ENCODE data around the gene DISC1. TPM values are rescaled to one million over a fixed set of nuclear protein-coding genes. Genes with fewer than 3 reads are reported as not detected.
"Not testable (repeated sequence)": the region's sequence is repeated elsewhere in the genome, so short reads cannot be mapped to it uniquely, and the experiment has no call there.

Gene DISC1
- polyA plus RNA-seq (2012; ENCODE audit: missing spikeins) = 0.36 TPM

GRCh38 chr1:231626535-231626950 is at the start of gene DISC1:
DISC1 (plus strand) TSS chr1:231626790; CDS start chr1:231626868, 78 bp downstream.
- FAIRE-seq (peak; percentile 46), DNase-seq (ENCODE audit: insufficient read length) (peak; percentile 39)

GRCh38 chr1:231576804-231577718 is 49.5 kb upstream of the DISC1 start:
- DNase-seq (ENCODE audit: insufficient read length) = no peak
- no peak for TF ChIP-seq POLR2AphosphoS5 (IDR thresholded peaks at IDR 0.05; ENCODE audit: low read depth, low read length)
- TF ChIP-seq TAF1 (IDR thresholded peaks at IDR 0.05; ENCODE audit: borderline replicate concordance, low read depth, low read length) = no peak
- TF ChIP-seq POLR2A (IDR thresholded peaks at IDR 0.05; ENCODE audit: low read depth, low read length) = no peak
- FAIRE-seq = no peak

More at GRCh38 chr1:231626535-231626950, at the start of gene DISC1:
- TF ChIP-seq POLR2A (IDR thresholded peaks at IDR 0.05; ENCODE audit: low read depth, low read length) (no peak), TAF1 (IDR thresholded peaks at IDR 0.05; ENCODE audit: borderline replicate concordance, low read depth, low read length) (no peak), POLR2AphosphoS5 (IDR thresholded peaks at IDR 0.05; ENCODE audit: low read depth, low read length) (no peak)

GRCh38 chr1:231580874-231581273 is 45.7 kb upstream of the DISC1 start:
- DNase-seq (ENCODE audit: insufficient read length) (no peak), FAIRE-seq (no peak)
- TF ChIP-seq POLR2A (IDR thresholded peaks at IDR 0.05; ENCODE audit: low read depth, low read length) = no peak
- TF ChIP-seq TAF1 (IDR thresholded peaks at IDR 0.05; ENCODE audit: borderline replicate concordance, low read depth, low read length) = no peak
- no peak for TF ChIP-seq POLR2AphosphoS5 (IDR thresholded peaks at IDR 0.05; ENCODE audit: low read depth, low read length)

GRCh38 chr1:231581859-231582258 is 44.7 kb upstream of the DISC1 start:
- no peak for DNase-seq (ENCODE audit: insufficient read length)
- no peak for FAIRE-seq
- TF ChIP-seq POLR2AphosphoS5 (IDR thresholded peaks at IDR 0.05; ENCODE audit: low read depth, low read length) (no peak), POLR2A (IDR thresholded peaks at IDR 0.05; ENCODE audit: low read depth, low read length) (no peak), TAF1 (IDR thresholded peaks at IDR 0.05; ENCODE audit: borderline replicate concordance, low read depth, low read length) (no peak)

- FAIRE-seq = no peak
- TF ChIP-seq TAF1 (IDR thresholded peaks at IDR 0.05; ENCODE audit: borderline replicate concordance, low read depth, low read length) (no peak), POLR2A (IDR thresholded peaks at IDR 0.05; ENCODE audit: low read depth, low read length) (no peak), POLR2AphosphoS5 (IDR thresholded peaks at IDR 0.05; ENCODE audit: low read depth, low read length) (no peak)
- DNase-seq (ENCODE audit: insufficient read length) = no peak
Measured at GRCh38 chr1:231583376-231583775, 43.2 kb upstream of the DISC1 start.

GRCh38 chr1:231584117-231584516 is 42.5 kb upstream of the DISC1 start:
- TF ChIP-seq POLR2AphosphoS5 (IDR thresholded peaks at IDR 0.05; ENCODE audit: low read depth, low read length) = no peak
- TF ChIP-seq POLR2A (IDR thresholded peaks at IDR 0.05; ENCODE audit: low read depth, low read length) = no peak
- no peak for TF ChIP-seq TAF1 (IDR thresholded peaks at IDR 0.05; ENCODE audit: borderline replicate concordance, low read depth, low read length)
- FAIRE-seq (peak; percentile 38), DNase-seq (ENCODE audit: insufficient read length) (no peak)

GRCh38 chr1:231584921-231585320 is 41.7 kb upstream of the DISC1 start:
- FAIRE-seq = no peak
- TF ChIP-seq POLR2A (IDR thresholded peaks at IDR 0.05; ENCODE audit: low read depth, low read length) (no peak), POLR2AphosphoS5 (IDR thresholded peaks at IDR 0.05; ENCODE audit: low read depth, low read length) (no peak), TAF1 (IDR thresholded peaks at IDR 0.05; ENCODE audit: borderline replicate concordance, low read depth, low read length) (no peak)
- DNase-seq (ENCODE audit: insufficient read length) = no peak

GRCh38 chr1:231590453-231591198 is 36.0 kb upstream of the DISC1 start:
- FAIRE-seq = peak; percentile 58
- TF ChIP-seq POLR2AphosphoS5 (IDR thresholded peaks at IDR 0.05; ENCODE audit: low read depth, low read length) (no peak), POLR2A (IDR thresholded peaks at IDR 0.05; ENCODE audit: low read depth, low read length) (no peak), TAF1 (IDR thresholded peaks at IDR 0.05; ENCODE audit: borderline replicate concordance, low read depth, low read length) (no peak)
- no peak for DNase-seq (ENCODE audit: insufficient read length)

- FAIRE-seq (no peak), DNase-seq (ENCODE audit: insufficient read length) (no peak)
- TF ChIP-seq TAF1 (IDR thresholded peaks at IDR 0.05; ENCODE audit: borderline replicate concordance, low read depth, low read length) = no peak
- no peak for TF ChIP-seq POLR2AphosphoS5 (IDR thresholded peaks at IDR 0.05; ENCODE audit: low read depth, low read length)
- TF ChIP-seq POLR2A (IDR thresholded peaks at IDR 0.05; ENCODE audit: low read depth, low read length) = no peak
Measured at GRCh38 chr1:231591466-231591865, 35.1 kb upstream of the DISC1 start.

- no peak for FAIRE-seq
- DNase-seq (ENCODE audit: insufficient read length) = no peak
- TF ChIP-seq TAF1 (IDR thresholded peaks at IDR 0.05; ENCODE audit: borderline replicate concordance, low read depth, low read length) = no peak
- no peak for TF ChIP-seq POLR2AphosphoS5 (IDR thresholded peaks at IDR 0.05; ENCODE audit: low read depth, low read length)
Measured at GRCh38 chr1:231592809-231593208, 33.8 kb upstream of the DISC1 start.

GRCh38 chr1:231593264-231593663 is 33.3 kb upstream of the DISC1 start:
- not testable (repeated sequence) for FAIRE-seq; DNase-seq (ENCODE audit: insufficient read length)

GRCh38 chr1:231594123-231594522 is 32.5 kb upstream of the DISC1 start:
- no peak for FAIRE-seq
- no peak for DNase-seq (ENCODE audit: insufficient read length)
- TF ChIP-seq TAF1 (IDR thresholded peaks at IDR 0.05; ENCODE audit: borderline replicate concordance, low read depth, low read length) = no peak
- no peak for TF ChIP-seq POLR2A (IDR thresholded peaks at IDR 0.05; ENCODE audit: low read depth, low read length)
- no peak for TF ChIP-seq POLR2AphosphoS5 (IDR thresholded peaks at IDR 0.05; ENCODE audit: low read depth, low read length)

All from GM12892 (cell line).